Measurements from ENCODE around the gene FKBP4. TPM values are rescaled to one million over a fixed set of nuclear protein-coding genes. Genes with fewer than 3 reads are reported as not detected.

The FKBP4 gene
- total RNA-seq, 1 donor from 2014 or later: 84.7 TPM

DNA sequence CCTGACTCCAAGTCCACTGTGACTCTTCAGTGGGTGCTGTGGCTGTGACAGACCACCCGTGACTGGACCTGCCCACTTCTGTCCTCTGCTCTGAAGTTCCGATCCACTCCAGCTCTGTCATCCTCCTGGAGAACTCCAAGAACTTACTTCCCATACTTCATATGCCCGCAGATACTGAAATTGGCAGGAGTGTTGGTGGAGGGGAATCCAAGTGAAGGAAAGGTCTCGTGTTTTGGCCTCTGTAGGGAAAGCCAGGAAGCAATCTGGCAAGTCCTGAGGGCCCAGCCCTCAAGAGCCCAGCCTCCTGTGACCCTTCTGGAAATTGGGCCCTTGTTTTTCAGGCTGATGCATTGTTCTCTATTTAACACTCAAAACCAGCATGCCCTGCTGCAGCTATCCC is 22.4 kb upstream of the FKBP4 start:
- H3K36me3 Mint-ChIP-seq: no peaks in the 10 kb centered on the region
- TF ChIP-seq, protein P1, sequence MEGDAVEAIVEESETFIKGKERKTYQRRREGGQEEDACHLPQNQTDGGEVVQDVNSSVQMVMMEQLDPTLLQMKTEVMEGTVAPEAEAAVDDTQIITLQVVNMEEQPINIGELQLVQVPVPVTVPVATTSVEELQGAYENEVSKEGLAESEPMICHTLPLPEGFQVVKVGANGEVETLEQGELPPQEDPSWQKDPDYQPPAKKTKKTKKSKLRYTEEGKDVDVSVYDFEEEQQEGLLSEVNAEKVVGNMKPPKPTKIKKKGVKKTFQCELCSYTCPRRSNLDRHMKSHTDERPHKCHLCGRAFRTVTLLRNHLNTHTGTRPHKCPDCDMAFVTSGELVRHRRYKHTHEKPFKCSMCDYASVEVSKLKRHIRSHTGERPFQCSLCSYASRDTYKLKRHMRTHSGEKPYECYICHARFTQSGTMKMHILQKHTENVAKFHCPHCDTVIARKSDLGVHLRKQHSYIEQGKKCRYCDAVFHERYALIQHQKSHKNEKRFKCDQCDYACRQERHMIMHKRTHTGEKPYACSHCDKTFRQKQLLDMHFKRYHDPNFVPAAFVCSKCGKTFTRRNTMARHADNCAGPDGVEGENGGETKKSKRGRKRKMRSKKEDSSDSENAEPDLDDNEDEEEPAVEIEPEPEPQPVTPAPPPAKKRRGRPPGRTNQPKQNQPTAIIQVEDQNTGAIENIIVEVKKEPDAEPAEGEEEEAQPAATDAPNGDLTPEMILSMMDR (IDR thresholded peaks at IDR 0.05; ENCODE audit: unreplicated experiment): no peak
- H3K4me3 Mint-ChIP-seq: no peak overlapping the region
- no peaks in the 10 kb centered on the region for H3K9me3 Mint-ChIP-seq
- no peak for DNase-seq (ENCODE audit: low spot score in 2 of 2, unreplicated experiment in 2 of 2)
- H3K27ac Mint-ChIP-seq: no peak overlapping the region
- H3K4me1 Mint-ChIP-seq: no peaks in the 10 kb centered on the region
- peaks cover 40% of the 10 kb centered on the region for H3K27me3 Mint-ChIP-seq (ENCODE audit: low read depth)

DNA sequence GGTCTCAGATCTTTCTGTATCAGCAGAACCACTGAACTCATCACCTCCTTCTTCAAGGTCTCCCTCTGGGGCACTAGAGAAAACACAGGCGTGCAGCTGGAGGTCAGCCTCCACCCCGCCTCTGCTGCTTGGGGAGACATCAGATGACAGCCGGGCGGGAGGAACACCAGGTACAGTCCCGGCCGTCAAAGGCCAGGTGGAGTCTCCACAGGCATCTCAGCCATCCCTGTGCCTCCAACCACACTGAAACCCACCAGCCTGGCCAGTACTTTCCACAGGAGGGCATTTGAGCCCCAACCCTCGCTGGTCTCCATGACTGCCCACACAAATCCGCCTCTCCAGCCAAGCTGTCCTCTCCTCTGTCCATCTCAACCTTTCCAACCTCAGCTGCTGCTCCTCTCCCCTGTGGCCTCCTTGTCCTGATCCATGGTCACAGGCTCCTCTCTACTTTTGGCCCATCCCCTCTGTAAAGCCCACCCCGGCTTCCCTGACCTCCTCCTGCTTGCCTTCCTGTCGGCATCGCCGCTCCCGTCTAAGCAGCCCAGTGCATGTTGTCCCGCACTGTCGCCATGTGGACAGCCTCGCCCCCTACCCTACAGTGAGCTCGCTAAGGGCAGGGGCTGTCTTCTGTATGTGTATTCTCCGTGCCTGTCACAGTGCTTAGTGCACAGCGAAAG is 21.4 kb upstream of the FKBP4 start:
- DNase-seq (ENCODE audit: low spot score in 2 of 2, unreplicated experiment in 2 of 2): no peak

DNA sequence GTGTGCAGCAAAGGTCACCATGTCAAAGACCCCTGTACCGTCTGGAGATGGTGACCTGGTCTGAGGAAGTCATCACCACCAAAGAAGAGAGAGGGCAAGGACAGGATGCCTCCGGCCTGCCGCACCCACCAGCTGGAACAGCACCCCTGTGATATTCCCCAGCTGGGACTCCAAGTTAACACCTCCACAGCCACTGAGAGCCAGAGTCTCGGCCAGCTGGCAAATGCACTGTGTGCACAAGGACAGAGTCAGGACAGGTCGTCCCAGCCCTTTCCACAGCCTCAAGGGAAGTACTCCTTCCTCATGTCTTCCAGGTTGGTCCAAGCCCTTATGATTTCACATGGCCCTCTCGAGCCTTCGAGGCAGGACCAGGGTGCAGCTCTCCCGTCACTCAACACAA is 19.3 kb upstream of the FKBP4 start:
- H3K36me3 Mint-ChIP-seq: no peaks in the 10 kb centered on the region
- no peaks in the 10 kb centered on the region for H3K9me3 Mint-ChIP-seq
- TF ChIP-seq, protein P1 (IDR thresholded peaks at IDR 0.05; ENCODE audit: unreplicated experiment): no peak
- no peak overlapping the region for H3K27ac Mint-ChIP-seq
- H3K4me3 Mint-ChIP-seq: no peak overlapping the region
- no peak for DNase-seq (ENCODE audit: low spot score in 2 of 2, unreplicated experiment in 2 of 2)
- peaks cover 62% of the 10 kb centered on the region for H3K27me3 Mint-ChIP-seq (ENCODE audit: low read depth)
- H3K4me1 Mint-ChIP-seq: no peaks in the 10 kb centered on the region

More for the DNA sequence above, 21.4 kb upstream of the FKBP4 start:
- TF ChIP-seq, protein P1 (IDR thresholded peaks at IDR 0.05; ENCODE audit: unreplicated experiment): no peak
- H3K36me3 Mint-ChIP-seq: no peaks in the 10 kb centered on the region
- H3K9me3 Mint-ChIP-seq: no peaks in the 10 kb centered on the region
- no peaks in the 10 kb centered on the region for H3K4me1 Mint-ChIP-seq
- H3K27me3 Mint-ChIP-seq (ENCODE audit: low read depth): peaks cover 49% of the 10 kb centered on the region
- H3K27ac Mint-ChIP-seq: no peak overlapping the region
- no peak overlapping the region for H3K4me3 Mint-ChIP-seq

DNA sequence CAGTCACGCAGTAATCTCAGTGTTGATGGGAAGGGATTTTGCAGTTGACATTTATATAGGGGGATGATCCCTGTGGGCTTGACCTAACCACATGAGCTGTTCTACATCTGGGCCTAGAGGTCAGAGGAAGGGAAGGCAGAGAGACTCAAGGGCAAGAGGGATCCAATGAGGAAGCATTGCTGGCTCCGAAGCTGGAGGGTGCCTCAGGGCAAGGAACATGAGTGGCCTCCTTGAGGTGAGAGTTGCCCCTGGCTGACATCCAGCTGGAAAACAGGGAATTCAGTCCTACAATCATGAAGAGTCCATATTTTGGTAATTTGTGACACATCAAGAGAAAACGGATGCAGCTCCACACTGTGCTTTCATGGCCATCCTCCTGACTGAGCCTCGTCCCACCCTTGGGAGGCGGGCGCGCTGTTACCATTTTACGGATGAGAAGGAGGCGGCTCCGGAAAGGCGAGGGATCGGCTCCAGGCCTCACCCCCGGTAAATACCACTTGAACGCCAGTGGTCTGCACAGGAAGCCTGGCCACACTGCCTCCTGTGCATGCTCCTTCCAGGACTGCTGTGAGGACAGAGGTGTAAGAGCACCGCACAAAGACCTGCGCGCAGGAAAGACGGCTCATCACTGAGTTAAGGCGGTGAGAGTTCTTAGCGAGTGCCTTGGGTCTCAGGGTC is 18.5 kb upstream of the FKBP4 start:
- H3K27me3 Mint-ChIP-seq (ENCODE audit: low read depth): peaks cover 61% of the 10 kb centered on the region
- TF ChIP-seq, protein P1 (IDR thresholded peaks at IDR 0.05; ENCODE audit: unreplicated experiment): no peak

GRCh38 chr12:2779281-2779680 is 15.5 kb upstream of the FKBP4 start:
- H3K9me3 Mint-ChIP-seq: no peaks in the 10 kb centered on the region
- peaks cover 65% of the 10 kb centered on the region for H3K27me3 Mint-ChIP-seq (ENCODE audit: low read depth)
- TF ChIP-seq, protein P1 (IDR thresholded peaks at IDR 0.05; ENCODE audit: unreplicated experiment): no peak
- H3K4me1 Mint-ChIP-seq: peaks cover 4% of the 10 kb centered on the region
- no peak for DNase-seq (ENCODE audit: low spot score in 2 of 2, unreplicated experiment in 2 of 2)
- H3K36me3 Mint-ChIP-seq: no peaks in the 10 kb centered on the region
- H3K4me3 Mint-ChIP-seq: no peak overlapping the region
- H3K27ac Mint-ChIP-seq: no peak overlapping the region

More for the DNA sequence above, 18.5 kb upstream of the FKBP4 start:
- no peak for DNase-seq (ENCODE audit: low spot score in 2 of 2, unreplicated experiment in 2 of 2)
- H3K4me3 Mint-ChIP-seq: no peak overlapping the region
- H3K4me1 Mint-ChIP-seq: no peaks in the 10 kb centered on the region
- no peaks in the 10 kb centered on the region for H3K36me3 Mint-ChIP-seq
- H3K9me3 Mint-ChIP-seq: no peaks in the 10 kb centered on the region
- H3K27ac Mint-ChIP-seq: no peak overlapping the region

Measured in mesothelial cell of epicardium (in vitro differentiated cells).